ENCODE results near the gene SMIM44.

GRCh38 chr19:3467437-3468198 lies 15.6 kb downstream of the SMIM44 start:
- TF ChIP-seq CTCF (IDR thresholded peaks at IDR 0.05; ENCODE audit: low read depth, low read length), result no peak
- TF ChIP-seq EZH2phosphoT487 (IDR thresholded peaks at IDR 0.05; ENCODE audit: low read depth), result no peak
